Measurements from ENCODE around the gene NSUN2. TPM values are rescaled to one million over a fixed set of nuclear protein-coding genes. Genes with fewer than 3 reads are reported as not detected.

NSUN2 gene
- total RNA-seq, result 64.7 and 67.2 TPM in 2 replicates

GRCh38 chr5:6632888-6633468 is at the start of gene NSUN2, which contains the start of gene SRD5A1:
Gene NSUN2 (minus strand): TSS chr5:6633044. CDS start chr5:6632979, 65 bp downstream.
Gene SRD5A1 (plus strand): TSS chr5:6633440. CDS start chr5:6633577, 137 bp downstream.

Other genes starting within 250 kb of the NSUN2 start
- gene UBE2QL1, start 184.2 kb downstream of the NSUN2 start, total RNA-seq, result under 0.01 TPM in 1 of 2 replicates, not detected in the other
- gene SRD5A1, start 396 bp upstream of the NSUN2 start, total RNA-seq, result 5.8 and 11.2 TPM in 2 replicates
- gene TENT4A, start 80.4 kb upstream of the NSUN2 start, total RNA-seq, result 8.1 and 9.4 TPM in 2 replicates